ENCODE data around the gene SESN2. TPM values are rescaled to one million over a fixed set of nuclear protein-coding genes. Genes with fewer than 3 reads are reported as not detected.

Gene SESN2
- total and polyA plus RNA-seq, 7 donors: 4.9 to 36.5 (median 6.3) TPM

- peak overlapping the region; percentile 58 to 67 (median 66) for H3K4me3 ChIP-seq
- 28 to 36% methylated on average over 29 of the region's 29 CpGs for WGBS, 2 donors
- H3K27ac ChIP-seq: peak overlapping the region; percentile 77 to 90 (median 85)
- DNase-seq: peak; percentile 21
- peak in 2 of 4 experiments; percentile 21 to 22 for TF ChIP-seq CTCF (IDR thresholded peaks at IDR 0.05)
- no peak for TF ChIP-seq POLR2AphosphoS5 (IDR thresholded peaks at IDR 0.05)
- TF ChIP-seq EP300 (IDR thresholded peaks at IDR 0.05): no peak
- TF ChIP-seq POLR2A (IDR thresholded peaks at IDR 0.05): no peak
- peaks cover 0 to 19% (median 8%) of the 10 kb centered on the region in 4 donors for H3K4me1 ChIP-seq
- intact Hi-C loops (cut with DNase I): loop anchor here (2.0 to 5.0 kb wide), 2 partner anchors 41 to 82 kb away; no protein-coding TSS in a partner anchor
- peaks cover 13 to 39% (median 25%) of the 10 kb centered on the region in 4 donors for H3K36me3 ChIP-seq
- no peaks in the 10 kb centered on the region for H3K9me3 ChIP-seq
- H3K27me3 ChIP-seq: no peaks in the 10 kb centered on the region
These were observed 70.3 kb downstream of the SESN2 start for GRCh38 chr1:28329395-28330153.

Other genes with a start within 250 kb of the SESN2 start
- gene EYA3, start 170.9 kb upstream of the SESN2 start, total RNA-seq: 1 to 10 TPM; 7.8 to 10.0 (median 8.8) TPM
- 1 to 10 TPM; 2.4 to 9.2 (median 4.2) TPM for gene EYA3, start 170.9 kb upstream of the SESN2 start, polyA plus RNA-seq
- 1 to 10 TPM; 4.1 to 8.0 (median 4.7) TPM for gene PTAFR, start 82.8 kb upstream of the SESN2 start, total RNA-seq
- 1 to 10 TPM; 1.8 to 9.9 (median 4.2) TPM for gene PTAFR, start 82.8 kb upstream of the SESN2 start, polyA plus RNA-seq
- 10 to 100 TPM; 87.8 to 94.3 (median 94.2) TPM for gene DNAJC8, start 26.5 kb upstream of the SESN2 start, total RNA-seq
- 10 to 100 TPM; 64.5 to 79.3 (median 73.2) TPM for gene DNAJC8, start 26.5 kb upstream of the SESN2 start, polyA plus RNA-seq
- gene ATP5IF1, start 23.4 kb upstream of the SESN2 start, total RNA-seq: 100 to 1,000 TPM; 167 to 260 (median 205) TPM
- 1,000 to 10,000 TPM in 1 of 3 donors, 100 to 1,000 TPM in 2; 663 to 1,120 (median 759) TPM for gene ATP5IF1, start 23.4 kb upstream of the SESN2 start, polyA plus RNA-seq
- gene MED18, start 69.5 kb downstream of the SESN2 start, total RNA-seq: 10 to 100 TPM in 3 of 4 donors, 1 to 10 TPM in 1; 5.2 to 21.6 (median 12.7) TPM
- 10 to 100 TPM; 16.2 to 31.8 (median 31.0) TPM for gene MED18, start 69.5 kb downstream of the SESN2 start, polyA plus RNA-seq
- 10 to 100 TPM; 35.2 to 57.4 (median 38.4) TPM for gene PHACTR4, start 110.2 kb downstream of the SESN2 start, total RNA-seq
- gene PHACTR4, start 110.2 kb downstream of the SESN2 start, polyA plus RNA-seq: 10 to 100 TPM; 21.6 to 31.9 (median 24.4) TPM
- 10 to 100 TPM in 3 of 4 donors, 1 to 10 TPM in 1; 8.9 to 18.8 (median 10.8) TPM for gene RCC1, start 246.5 kb downstream of the SESN2 start, total RNA-seq
- gene RCC1, start 246.5 kb downstream of the SESN2 start, polyA plus RNA-seq: 10 to 100 TPM; 25.2 to 64.2 (median 26.8) TPM

Data from sigmoid colon (tissue), 7 donors.